Loucy (cell line): ENCODE measurements around the gene ZNF385D.
"Not testable (repeated sequence)": the region's sequence is repeated elsewhere in the genome, so short reads cannot be mapped to it uniquely, and the experiment has no call there.

ENCODE experiments used
- H2AFZ ChIP-seq: fragments of 200-600 bp; sonication (generic); 2 replicates; pipeline ENCODE4 v1.6.0; 2016; ENCODE audit warnings: antibody characterized with exemption, mild to moderate bottlenecking, low read length, moderate library complexity
- H3F3A ChIP-seq: fragments of 200-600 bp; 2 replicates; pipeline ENCODE4 v1.6.0; 2016; ENCODE audit warnings: antibody characterized with exemption, low read depth, mild to moderate bottlenecking
- H3K27me3 ChIP-seq: fragments of 200-600 bp; sonication (generic); 2 replicates; pipeline ENCODE4 v1.6.1; 2014; ENCODE audit warnings: low read length, mild to moderate bottlenecking; ENCODE audit not compliant: insufficient read depth, poor library complexity, severe bottlenecking
- H3K36me3 ChIP-seq: fragments of 200-600 bp; sonication (generic); 2 replicates; pipeline ENCODE4 v1.6.1; 2016; ENCODE audit warnings: low read length; ENCODE audit not compliant: insufficient read depth
- H3K4me1 ChIP-seq: fragments of 200-600 bp; sonication (generic); 2 replicates; pipeline ENCODE4 v1.5.1; 2014; ENCODE audit warnings: low read length, mild to moderate bottlenecking; ENCODE audit not compliant: insufficient read depth, poor library complexity, severe bottlenecking
- H3K4me2 ChIP-seq: fragments of 200-600 bp; sonication (generic); 2 replicates; pipeline ENCODE4 v1.6.0; 2014; ENCODE audit warnings: antibody characterized with exemption, low read length, low read depth, mild to moderate bottlenecking; ENCODE audit not compliant: poor library complexity, severe bottlenecking
- H3K4me3 ChIP-seq: fragments of 200-600 bp; sonication (generic); 2 replicates; pipeline ENCODE4 v1.5.1; 2014; ENCODE audit warnings: low read length, mild to moderate bottlenecking, mixed read lengths; ENCODE audit not compliant: poor library complexity, severe bottlenecking
- H3K79me2 ChIP-seq: fragments of 200-600 bp; sonication (generic); 2 replicates; pipeline ENCODE4 v1.6.1; 2014; ENCODE audit warnings: low read length; ENCODE audit not compliant: insufficient read depth
- H3K9ac ChIP-seq: fragments of 200-600 bp; sonication (generic); 2 replicates; pipeline ENCODE4 v1.6.0; 2014; ENCODE audit warnings: mild to moderate bottlenecking, low read depth, low read length, moderate library complexity; ENCODE audit not compliant: poor library complexity, severe bottlenecking
- H3K9me2 ChIP-seq: fragments of 200-600 bp; sonication (generic); replicated peaks from 2 replicates; pipeline ENCODE4 v1.6.1; 2016; ENCODE audit warnings: low read depth, low read length, mixed read lengths
- H3K9me3 ChIP-seq: fragments of 200-600 bp; sonication (generic); 2 replicates; pipeline ENCODE4 v1.6.1; 2014; ENCODE audit warnings: mild to moderate bottlenecking, antibody characterized with exemption, low read length, low read depth; ENCODE audit not compliant: insufficient read depth
- H4K20me1 ChIP-seq: fragments of 200-600 bp; sonication (generic); 2 replicates; pipeline ENCODE4 v1.6.0; 2014; ENCODE audit warnings: antibody characterized with exemption, low read length, mild to moderate bottlenecking; ENCODE audit not compliant: insufficient read depth, poor library complexity, severe bottlenecking
- CTCF ChIP-seq: fragments of 200-600 bp; sonication (generic); conservative IDR thresholded peaks from 2 replicates; pipeline ENCODE4 v1.5.1; 2014; ENCODE audit warnings: mild to moderate bottlenecking, antibody characterized with exemption, low read length
- EZH2phosphoT487 ChIP-seq: fragments of 200-600 bp; IDR thresholded peaks from 2 replicates; pipeline ENCODE4 v1.6.1; 2018; ENCODE audit warnings: antibody characterized with exemption, mild to moderate bottlenecking, moderate library complexity, borderline replicate concordance

Gene ZNF385D

GRCh38 chr3:21390856-21391255 lies 360.2 kb downstream of the ZNF385D start:
- Histone ChIP-seq H3K27me3 (no peaks in the 10 kb centered on the region), H3F3A (no peaks in the 10 kb centered on the region), H3K4me1 (no peaks in the 10 kb centered on the region), H3K9me2 (no peaks in the 10 kb centered on the region), H2AFZ (no peak overlapping the region), H3K9me3 (no peaks in the 10 kb centered on the region), H3K9ac (no peak overlapping the region), H3K4me3 (no peak overlapping the region), H3K4me2 (no peak overlapping the region), H3K36me3 (no peaks in the 10 kb centered on the region), H3K79me2 (no peaks in the 10 kb centered on the region), H4K20me1 (no peaks in the 10 kb centered on the region)
- TF ChIP-seq CTCF (no peak), EZH2phosphoT487 (no peak)

GRCh38 chr3:21390136-21390535 lies 360.9 kb downstream of the ZNF385D start:
- TF ChIP-seq EZH2phosphoT487 (no peak), CTCF (no peak)
- Histone ChIP-seq H2AFZ (no peak overlapping the region), H3K36me3 (no peaks in the 10 kb centered on the region), H3F3A (no peaks in the 10 kb centered on the region), H3K27me3 (no peaks in the 10 kb centered on the region), H4K20me1 (no peaks in the 10 kb centered on the region), H3K9me3 (no peaks in the 10 kb centered on the region), H3K4me1 (no peaks in the 10 kb centered on the region), H3K9ac (no peak overlapping the region), H3K9me2 (no peaks in the 10 kb centered on the region), H3K79me2 (no peaks in the 10 kb centered on the region), H3K4me3 (no peak overlapping the region), H3K4me2 (no peak overlapping the region)

GRCh38 chr3:21387142-21387826 lies 363.7 kb downstream of the ZNF385D start:
- not testable (repeated sequence) for H3K79me2 ChIP-seq, H3K4me1 ChIP-seq, H3K4me2 ChIP-seq, H3K9me2 ChIP-seq, H3K9ac ChIP-seq, H3F3A ChIP-seq, H3K9me3 ChIP-seq, H3K27me3 ChIP-seq, H2AFZ ChIP-seq, H3K36me3 ChIP-seq, H4K20me1 ChIP-seq, H3K4me3 ChIP-seq

- H3K4me1 ChIP-seq, H3F3A ChIP-seq, H3K9me3 ChIP-seq, H3K9me2 ChIP-seq, H3K36me3 ChIP-seq, H3K4me2 ChIP-seq, H3K27me3 ChIP-seq, H3K79me2 ChIP-seq, H3K9ac ChIP-seq, H2AFZ ChIP-seq, H4K20me1 ChIP-seq, H3K4me3 ChIP-seq: not testable (repeated sequence)
These were observed 373.0 kb downstream of the ZNF385D start for GRCh38 chr3:21378036-21378435.
